Panc1 (cell line): Measurements from ENCODE around the gene ELMOD1. TPM values are rescaled to one million over a fixed set of nuclear protein-coding genes. Genes with fewer than 3 reads are reported as not detected.

ENCODE experiments used
- ATAC-seq: fragments of 200-7000 bp; cut with Tn5 transposase; 2 replicates; pipeline ENCODE4 v1.9.1; 2020; ENCODE audit warnings: mild to moderate bottlenecking, moderate library complexity
- BruUV-seq: library from RNA; stranded (reverse); fragments of 400-500 nt; replicated peaks from 2 replicates; lab custom pipeline; 2021; lab: Mats Ljungman, UMichigan
- CTCF ChIA-PET: fragments of 300-600 bp; sonication (Branson Sonifier 250); formaldehyde crosslinking; loops from one replicate; lab custom pipeline; 2022; ENCODE audit warnings: antibody characterized with exemption; lab: Charles Lee
- POLR2A ChIA-PET: fragments of 300-600 bp; sonication (Branson Sonifier 250); formaldehyde crosslinking; loops from one replicate; lab custom pipeline; 2022; ENCODE audit warnings: antibody characterized with exemption; lab: Charles Lee
- DNase-seq: peaks from one replicate; pipeline ENCODE4 v3.0.0-alpha.2; 2010; ENCODE audit warnings: low read depth, low spot score
- H3K27ac ChIP-seq: 2 replicates; pipeline ENCODE4 v1.5.1; 2011; ENCODE audit warnings: mild to moderate bottlenecking, low read length, inconsistent platforms
- H3K27me3 ChIP-seq: fragments of 200-500 bp; sonication (Bioruptor generic); 2 replicates; pipeline ENCODE4 v1.6.0; 2014; ENCODE audit warnings: low read length, inconsistent platforms; ENCODE audit not compliant: control insufficient read depth, insufficient read depth
- H3K36me3 ChIP-seq: fragments of 200-500 bp; sonication (Bioruptor generic); 2 replicates; pipeline ENCODE4 v1.5.1; 2014; ENCODE audit warnings: inconsistent platforms, mild to moderate bottlenecking, low read length, moderate library complexity; ENCODE audit not compliant: control insufficient read depth, insufficient read depth
- H3K4me1 ChIP-seq: 2 replicates; pipeline ENCODE4 v1.5.1; 2011; ENCODE audit warnings: inconsistent platforms, mild to moderate bottlenecking, low read length, moderate library complexity; ENCODE audit not compliant: control insufficient read depth, insufficient read depth
- H3K4me3 ChIP-seq, 2 experiments: 2 replicates each; pipeline ENCODE4 v1.5.1; 2011 to 2012; ENCODE audit warnings: low read depth in 2 of 2, low read length in 2 of 2, mild to moderate bottlenecking in 2 of 2, inconsistent platforms in 1 of 2, moderate library complexity in 1 of 2
- H3K9me3 ChIP-seq: fragments of 200-500 bp; sonication (Bioruptor generic); 2 replicates; pipeline ENCODE4 v1.5.1; 2014; ENCODE audit warnings: low read depth, mild to moderate bottlenecking, inconsistent platforms, low read length, moderate library complexity; ENCODE audit not compliant: control insufficient read depth, insufficient read depth
- CTCF ChIP-seq: fragments of 450-650 bp; IDR thresholded peaks from 2 replicates; pipeline ENCODE4 v1.5.1; 2017; ENCODE audit warnings: mild to moderate bottlenecking
- POLR2AphosphoS5 ChIP-seq: IDR thresholded peaks from 2 replicates; pipeline ENCODE4 v1.6.1; 2012; ENCODE audit warnings: mild to moderate bottlenecking, low read depth, low read length, moderate library complexity
- REST ChIP-seq, 2 experiments: IDR thresholded peaks; 2 replicates each; pipeline ENCODE4 v1.6.1; 2011 to 2012; ENCODE audit warnings: low read depth in 2 of 2, control low read depth in 1 of 2, low read length in 1 of 2, mild to moderate bottlenecking in 1 of 2, moderate library complexity in 1 of 2; ENCODE audit not compliant: insufficient read depth in 1 of 2
- SIN3A ChIP-seq: IDR thresholded peaks from 2 replicates; pipeline ENCODE4 v1.6.1; 2012; ENCODE audit warnings: low read depth, mild to moderate bottlenecking, low read length, moderate library complexity, borderline replicate concordance; ENCODE audit not compliant: insufficient read depth
- TCF7L2 ChIP-seq: IDR thresholded peaks from 2 replicates; pipeline ENCODE4 v1.6.1; 2011; ENCODE audit warnings: mild to moderate bottlenecking, low read depth, low read length, inconsistent platforms
- in situ Hi-C: cut with HindIII; loops from 2 replicates; pipeline ENCODE4 v1.10.0; 2016; ENCODE audit warnings: low sequenced_read_pairs, low pct_unique_long_range_greater_than_20kb
- intact Hi-C: fragments of 100-400 bp; cut with micrococcal nuclease; formaldehyde crosslinking; loops from one replicate; pipeline ENCODE4 v1.10.0; 2022; ENCODE audit not compliant: unreplicated experiment
- total RNA-seq: library from RNA; stranded (reverse); gene quantifications from one replicate; pipeline ENCODE4 v1.2.1, GENCODE V29; 2021; ENCODE audit not compliant: unreplicated experiment

Gene ELMOD1
- total RNA-seq, 1 experiment from 2014 or later: 2.1 TPM

DNA sequence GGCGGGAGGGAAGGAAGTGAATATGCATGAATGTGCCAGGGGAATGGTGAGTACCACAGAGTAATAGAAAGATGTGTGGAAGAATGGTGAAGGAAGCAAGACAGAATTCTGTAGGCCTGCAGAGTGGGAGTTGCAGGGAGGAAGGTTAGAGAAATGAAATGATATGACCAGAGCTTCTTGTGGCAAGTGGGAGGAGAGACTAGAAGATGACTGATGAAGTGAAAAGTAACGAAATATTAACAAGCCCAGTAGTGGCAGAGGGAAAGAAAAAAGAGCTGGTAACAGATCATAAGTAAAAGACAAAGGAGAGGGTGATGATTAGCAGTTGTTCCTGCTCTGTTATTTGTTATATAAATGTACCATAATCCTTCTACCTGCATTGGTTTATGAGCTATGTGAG, 24.4 kb upstream of the ELMOD1 start:
- CTCF ChIA-PET: interaction anchor here (0.5 kb wide), 1 partner anchor 263 kb away, joined by 3 read pairs; no protein-coding TSS in a partner anchor
- ATAC-seq: no peak
- TF ChIP-seq TCF7L2 (no peak), SIN3A (no peak), REST (IDR thresholded peaks at IDR 0.05; ENCODE audit: insufficient read depth in 1 of 2, low read depth in 2 of 2, low read length in 1 of 2) (no peak), CTCF (no peak), POLR2AphosphoS5 (no peak)
- no peaks in the 10 kb centered on the region for H3K27me3 ChIP-seq
- DNase-seq: no peak
- POLR2A ChIA-PET: no interaction called here
- no TSS peak for BruUV-seq
- H3K4me3 ChIP-seq: no peak overlapping the region
- H3K4me1 ChIP-seq: peaks cover 30% of the 10 kb centered on the region
- H3K27ac ChIP-seq: no peak overlapping the region
- intact Hi-C loops (no loop called here), in situ Hi-C loops (no loop called here)
- H3K9me3 ChIP-seq: no peaks in the 10 kb centered on the region
- no peaks in the 10 kb centered on the region for H3K36me3 ChIP-seq

GRCh38 chr11:107567739-107568335, 23.1 kb upstream of the ELMOD1 start:
- in situ Hi-C loops: no loop called here
- POLR2A ChIA-PET: no interaction called here
- no peaks in the 10 kb centered on the region for H3K9me3 ChIP-seq
- CTCF ChIA-PET: no interaction called here
- DNase-seq (no peak), ATAC-seq (no peak)
- H3K27ac ChIP-seq: no peak overlapping the region
- no peaks in the 10 kb centered on the region for H3K36me3 ChIP-seq
- intact Hi-C loops: no loop called here
- peaks cover 21% of the 10 kb centered on the region for H3K4me1 ChIP-seq
- no peaks in the 10 kb centered on the region for H3K27me3 ChIP-seq
- TF ChIP-seq POLR2AphosphoS5 (no peak), CTCF (no peak), TCF7L2 (no peak), REST (IDR thresholded peaks at IDR 0.05; ENCODE audit: insufficient read depth in 1 of 2, low read depth in 2 of 2, low read length in 1 of 2) (no peak), SIN3A (no peak)
- no TSS peak for BruUV-seq
- H3K4me3 ChIP-seq: no peak overlapping the region
